Left renal cortex interstitium (tissue), 4 donors: Measurements from ENCODE around the gene CFAP58. TPM values are rescaled to one million over a fixed set of nuclear protein-coding genes. Genes with fewer than 3 reads are reported as not detected.

ENCODE experiments used
- DNase-seq, 4 donors: peaks; one replicate each; pipeline ENCODE4 v3.0.0-alpha.2; 2013; ENCODE audit warnings: low read depth in 4 of 4, low spot score in 2 of 4, missing footprints in 1 of 4
- polyA plus RNA-seq, 4 donors: library from polyadenylated mRNA; unstranded; fragments of 120-200 nt; gene quantifications; one replicate each; pipeline ENCODE4 v1.2.1, GENCODE V29; 2013; ENCODE audit not compliant: insufficient read length in 4 of 4

CFAP58 gene
- under 1 TPM; 0.32 to 0.63 (median 0.42) TPM for polyA plus RNA-seq

- DNase-seq: peak in 2 of 4 donors; percentile 84 to 92
Observed at GRCh38 chr10:104353325-104354048, at the start of gene CFAP58. Gene CFAP58 (plus strand): TSS chr10:104353833. CDS start chr10:104353898, 65 bp downstream.

- no peak for DNase-seq
Observed at GRCh38 chr10:104304356-104304745, 49.3 kb upstream of the CFAP58 start.

GRCh38 chr10:104304927-104305326 lies 48.7 kb upstream of the CFAP58 start:
- no peak for DNase-seq

GRCh38 chr10:104306897-104307296 lies 46.7 kb upstream of the CFAP58 start:
- DNase-seq: no peak

- no peak for DNase-seq
Observed at GRCh38 chr10:104307576-104308438, 45.8 kb upstream of the CFAP58 start.

- no peak for DNase-seq
Observed at GRCh38 chr10:104308439-104308903, 45.2 kb upstream of the CFAP58 start.

GRCh38 chr10:104309980-104310978 lies 43.4 kb upstream of the CFAP58 start:
- DNase-seq: no peak

- DNase-seq: no peak
Observed at GRCh38 chr10:104311184-104311720, 42.4 kb upstream of the CFAP58 start.

GRCh38 chr10:104314591-104315485 lies 38.8 kb upstream of the CFAP58 start:
- DNase-seq: no peak

GRCh38 chr10:104315486-104315921 lies 38.1 kb upstream of the CFAP58 start:
- DNase-seq: no peak

GRCh38 chr10:104316321-104317099 lies 37.1 kb upstream of the CFAP58 start:
- DNase-seq: no peak

- DNase-seq: no peak
Observed at GRCh38 chr10:104317269-104317710, 36.3 kb upstream of the CFAP58 start.

GRCh38 chr10:104317726-104318299 lies 35.8 kb upstream of the CFAP58 start:
- DNase-seq: no peak

GRCh38 chr10:104318326-104318725 lies 35.3 kb upstream of the CFAP58 start:
- DNase-seq: no peak

- no peak for DNase-seq
Observed at GRCh38 chr10:104318810-104319741, 34.6 kb upstream of the CFAP58 start.

GRCh38 chr10:104321226-104321625 lies 32.4 kb upstream of the CFAP58 start:
- no peak for DNase-seq
